Erythroblast (primary cell): ENCODE results near the gene CPXM1.

Experiments
- GATA1 ChIP-seq: IDR thresholded peaks from 2 replicates; pipeline ENCODE4 v1.6.1; 2011; ENCODE audit warnings: low read depth, mild to moderate bottlenecking, control low read depth, low read length, moderate library complexity
- POLR2A ChIP-seq: IDR thresholded peaks from 2 replicates; pipeline ENCODE4 v1.6.1; 2011; ENCODE audit warnings: mild to moderate bottlenecking, low read length

GRCh38 chr20:2805689-2806350 is 5.4 kb upstream of the CPXM1 start:
- no peak for TF ChIP-seq POLR2A
- no peak for TF ChIP-seq GATA1
